Neural cell (in vitro differentiated cells): ENCODE measurements around the gene MLLT1. TPM values are rescaled to one million over a fixed set of nuclear protein-coding genes. Genes with fewer than 3 reads are reported as not detected.

Source experiments
- H2AFZ ChIP-seq: fragments of 200-600, 300-800 bp; sonication (generic), shearing (Covaris generic); 2 replicates; pipeline ENCODE4 v1.6.0; 2014; ENCODE audit warnings: low read depth, mild to moderate bottlenecking, antibody characterized with exemption, low read length, moderate library complexity
- H3F3A ChIP-seq: fragments of 200-600 bp; shearing (Covaris generic); 2 replicates; pipeline ENCODE4 v1.6.1; 2016; ENCODE audit warnings: mild to moderate bottlenecking, moderate library complexity, mixed read lengths, antibody characterized with exemption, low read length; ENCODE audit not compliant: insufficient read depth, poor library complexity, severe bottlenecking
- H3K27ac ChIP-seq: fragments of 200-600, 300-800 bp; sonication (generic), shearing (Covaris generic); 2 replicates; pipeline ENCODE4 v1.5.1; 2014; ENCODE audit warnings: mild to moderate bottlenecking, low read length, moderate library complexity
- H3K27me3 ChIP-seq: fragments of 300-800, 200-600 bp; sonication (generic), shearing (Covaris generic); 2 replicates; pipeline ENCODE4 v1.6.0; 2014; ENCODE audit warnings: mild to moderate bottlenecking, low read depth, low read length, moderate library complexity; ENCODE audit not compliant: insufficient read depth
- H3K36me3 ChIP-seq: fragments of 300-800, 200-600 bp; sonication (generic), shearing (Covaris generic); 2 replicates; pipeline ENCODE4 v1.5.1; 2014; ENCODE audit warnings: mild to moderate bottlenecking, antibody characterized with exemption, low read length, moderate library complexity; ENCODE audit not compliant: insufficient read depth
- H3K4me2 ChIP-seq: fragments of 300-800, 200-600 bp; sonication (generic), shearing (Covaris generic); 2 replicates; pipeline ENCODE4 v1.6.0; 2014; ENCODE audit warnings: mild to moderate bottlenecking, low read length
- H3K4me3 ChIP-seq: fragments of 300-800, 200-600 bp; sonication (generic), shearing (Covaris generic); 2 replicates; pipeline ENCODE4 v1.5.1; 2014; ENCODE audit warnings: mild to moderate bottlenecking, low read length, moderate library complexity
- H3K79me2 ChIP-seq: fragments of 200-600 bp; shearing (Covaris generic); replicated peaks from 2 replicates; pipeline ENCODE4 v1.6.0; 2014; ENCODE audit warnings: mild to moderate bottlenecking, low read length, moderate library complexity; ENCODE audit not compliant: insufficient read depth
- H3K9ac ChIP-seq: fragments of 300-800, 200-600 bp; sonication (generic), shearing (Covaris generic); 2 replicates; pipeline ENCODE4 v1.6.1; 2016; ENCODE audit warnings: mild to moderate bottlenecking, low read length, mixed read lengths
- H3K9me2 ChIP-seq: fragments of 200-600 bp; shearing (Covaris generic); 2 replicates; pipeline ENCODE4 v1.6.1; 2016; ENCODE audit warnings: mild to moderate bottlenecking, low read length, mixed read lengths; ENCODE audit not compliant: insufficient read depth
- H3K9me3 ChIP-seq: fragments of 200-600, 300-800 bp; sonication (generic), shearing (Covaris generic); 2 replicates; pipeline ENCODE4 v1.6.1; 2016; ENCODE audit warnings: mild to moderate bottlenecking, mixed run types, low read length, moderate library complexity, mixed read lengths
- H4K20me1 ChIP-seq: fragments of 200-600 bp; shearing (Covaris generic); 2 replicates; pipeline ENCODE4 v1.6.1; 2016; ENCODE audit warnings: mild to moderate bottlenecking, mixed run types; ENCODE audit not compliant: insufficient read depth
- CTCF ChIP-seq: fragments of 450-650 bp; IDR thresholded peaks from 2 replicates; pipeline ENCODE4 v1.5.1; 2014; ENCODE audit warnings: antibody characterized with exemption, mild to moderate bottlenecking, moderate library complexity; ENCODE audit not compliant: poor library complexity, severe bottlenecking
- EP300 ChIP-seq: fragments of 450-650 bp; conservative IDR thresholded peaks from 2 replicates; pipeline ENCODE4 v1.6.1; 2014; ENCODE audit warnings: antibody characterized with exemption, mild to moderate bottlenecking, moderate library complexity; ENCODE audit not compliant: poor library complexity, severe bottlenecking
- EZH2 ChIP-seq: fragments of 200-600, 300-800 bp; shearing (Covaris generic), sonication (generic); IDR thresholded peaks from 2 replicates; pipeline ENCODE4 v1.6.1; 2014; ENCODE audit warnings: antibody characterized with exemption, low read length, borderline replicate concordance, mild to moderate bottlenecking; ENCODE audit not compliant: insufficient read depth, poor library complexity, severe bottlenecking
- MXI1 ChIP-seq: fragments of 450-650 bp; conservative IDR thresholded peaks from 2 replicates; pipeline ENCODE4 v1.6.1; 2014; ENCODE audit warnings: antibody characterized with exemption, mild to moderate bottlenecking; ENCODE audit not compliant: poor library complexity, severe bottlenecking
- POLR2AphosphoS5 ChIP-seq: IDR thresholded peaks from 2 replicates; pipeline ENCODE4 v1.6.1; 2012
- RAD21 ChIP-seq: fragments of 450-650 bp; conservative IDR thresholded peaks from 2 replicates; pipeline ENCODE4 v1.6.1; 2014; ENCODE audit warnings: antibody characterized with exemption, mild to moderate bottlenecking, moderate library complexity
- REST ChIP-seq: IDR thresholded peaks from 2 replicates; pipeline ENCODE4 v1.6.1; 2012; ENCODE audit warnings: borderline replicate concordance
- SMC3 ChIP-seq: fragments of 450-650 bp; conservative IDR thresholded peaks from 2 replicates; pipeline ENCODE4 v1.6.1; 2014; ENCODE audit warnings: antibody characterized with exemption, mild to moderate bottlenecking, moderate library complexity; ENCODE audit not compliant: poor library complexity
- TAF1 ChIP-seq: IDR thresholded peaks from 2 replicates; pipeline ENCODE4 v1.6.1; 2012; ENCODE audit warnings: low read depth
- polyA plus RNA-seq: library from polyadenylated mRNA; depleted of rRNA; stranded (reverse); fragments of >200 nt; gene quantifications from 2 replicates; pipeline ENCODE4 v1.2.3, GENCODE V29; 2014

MLLT1 gene
- polyA plus RNA-seq, 1 donor from 2014 or later = 34.0 TPM

- no peaks in the 10 kb centered on the region for H3F3A ChIP-seq
- TF ChIP-seq EZH2 (no peak), SMC3 (no peak), REST (no peak), EP300 (no peak), MXI1 (no peak), POLR2AphosphoS5 (no peak)
- H3K27me3 ChIP-seq = no peaks in the 10 kb centered on the region
- no peaks in the 10 kb centered on the region for H3K9me3 ChIP-seq
- H3K36me3 ChIP-seq = no peaks in the 10 kb centered on the region
- H3K27ac ChIP-seq = no peak overlapping the region
- peaks cover 21% of the 10 kb centered on the region for H3K79me2 ChIP-seq
- H3K9me2 ChIP-seq = no peaks in the 10 kb centered on the region
- H3K4me2 ChIP-seq = no peak overlapping the region
- no peak overlapping the region for H3K9ac ChIP-seq
- H4K20me1 ChIP-seq = no peaks in the 10 kb centered on the region
- no peak overlapping the region for H2AFZ ChIP-seq
- H3K4me3 ChIP-seq = no peak overlapping the region
Measured at GRCh38 chr19:6235031-6235951, 44.5 kb downstream of the MLLT1 start.

- Histone ChIP-seq H3K9ac (no peak overlapping the region), H3K27ac (no peak overlapping the region), H3K36me3 (no peaks in the 10 kb centered on the region), H3K4me2 (no peak overlapping the region), H3K9me2 (no peaks in the 10 kb centered on the region), H4K20me1 (no peaks in the 10 kb centered on the region), H3K27me3 (no peaks in the 10 kb centered on the region), H3F3A (no peaks in the 10 kb centered on the region), H3K79me2 (peaks cover 21% of the 10 kb centered on the region), H3K4me3 (no peak overlapping the region), H3K9me3 (no peaks in the 10 kb centered on the region), H2AFZ (no peak overlapping the region)
- TF ChIP-seq SMC3 (no peak), TAF1 (no peak), EP300 (no peak), EZH2 (no peak), POLR2AphosphoS5 (no peak), CTCF (no peak), RAD21 (no peak), REST (no peak)
Measured at GRCh38 chr19:6234527-6234926, 45.2 kb downstream of the MLLT1 start.
